GM19099 (cell line): ENCODE results near the gene ATP6V0E2.

Experiments
- POLR2A ChIP-seq: IDR thresholded peaks from 3 replicates; pipeline ENCODE4 v1.6.1; 2011; ENCODE audit warnings: low read depth; ENCODE audit not compliant: insufficient read length; ENCODE audit errors: extremely low read depth

The ATP6V0E2 gene

GRCh38 chr7:149833495-149834130, 40.2 kb upstream of the ATP6V0E2 start:
- TF ChIP-seq POLR2A: no peak

- no peak for TF ChIP-seq POLR2A
Measured at GRCh38 chr7:149834601-149835000, 39.2 kb upstream of the ATP6V0E2 start.

DNA sequence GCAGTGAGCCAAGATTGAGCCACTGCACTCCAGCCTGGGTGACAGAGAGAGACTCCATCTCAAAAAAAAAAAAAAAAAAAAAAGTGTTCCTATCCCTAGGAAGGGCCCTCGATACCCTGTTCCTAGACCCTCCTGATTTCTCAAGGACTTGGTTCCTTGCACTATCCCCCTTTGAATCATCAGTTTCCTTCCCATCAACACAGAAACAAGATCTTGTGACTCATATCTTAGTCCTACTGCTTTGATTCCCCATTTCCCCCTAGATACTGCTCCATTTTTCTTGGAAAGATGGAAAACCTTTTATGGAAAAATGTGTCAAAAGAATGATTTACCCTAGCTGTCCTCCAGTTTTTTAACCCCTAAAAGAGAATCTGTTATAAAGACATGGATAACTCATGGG, 37.3 kb upstream of the ATP6V0E2 start:
- no peak for TF ChIP-seq POLR2A

- no peak for TF ChIP-seq POLR2A
Measured at GRCh38 chr7:149837564-149838223, 36.1 kb upstream of the ATP6V0E2 start.

DNA sequence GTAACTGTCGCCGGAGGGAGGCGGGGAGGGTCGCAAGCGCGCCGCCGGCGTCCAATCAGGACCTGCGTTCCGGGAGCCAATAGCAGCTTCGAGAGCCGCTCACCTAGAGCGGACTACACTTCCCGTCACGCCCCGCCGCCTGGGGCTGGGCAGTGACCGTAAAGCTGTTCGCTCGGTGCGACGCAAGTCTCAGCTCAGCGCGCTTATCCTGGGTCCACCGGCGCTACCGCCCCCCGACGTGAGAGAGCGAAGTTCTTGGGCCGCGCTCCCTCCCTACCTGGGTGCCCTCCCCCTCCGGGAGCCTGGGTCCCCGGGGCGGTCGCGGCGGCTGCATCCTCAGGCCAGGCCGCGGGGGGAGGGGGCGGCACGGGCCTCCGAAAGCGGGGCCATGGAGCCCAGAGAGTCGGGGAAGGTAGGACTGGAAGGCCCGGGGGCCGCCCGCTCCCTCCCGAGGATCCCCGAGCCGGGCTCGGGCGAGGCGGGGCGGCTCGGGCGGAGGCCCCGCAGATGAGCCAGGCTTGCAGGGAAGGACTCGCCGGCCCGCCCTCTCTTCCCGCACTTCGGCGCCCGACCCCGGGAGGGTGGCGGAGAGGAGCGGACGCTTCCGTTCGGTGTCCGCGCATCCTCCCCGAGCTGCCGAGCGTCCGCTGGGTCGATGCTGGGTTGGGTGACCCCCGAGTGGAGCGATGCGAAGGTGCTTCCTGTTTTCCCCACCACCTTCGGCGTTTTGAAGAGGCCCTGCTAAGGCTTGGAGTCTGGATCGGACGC, 35.4 kb upstream of the ATP6V0E2 start, which contains the start of gene ZNF862:
TSS of gene ZNF862 (plus strand) at position 152 of the 768 bp plus-strand sequence. CDS start at position 389, 237 bp downstream.
- TF ChIP-seq POLR2A: peak; percentile 79

DNA sequence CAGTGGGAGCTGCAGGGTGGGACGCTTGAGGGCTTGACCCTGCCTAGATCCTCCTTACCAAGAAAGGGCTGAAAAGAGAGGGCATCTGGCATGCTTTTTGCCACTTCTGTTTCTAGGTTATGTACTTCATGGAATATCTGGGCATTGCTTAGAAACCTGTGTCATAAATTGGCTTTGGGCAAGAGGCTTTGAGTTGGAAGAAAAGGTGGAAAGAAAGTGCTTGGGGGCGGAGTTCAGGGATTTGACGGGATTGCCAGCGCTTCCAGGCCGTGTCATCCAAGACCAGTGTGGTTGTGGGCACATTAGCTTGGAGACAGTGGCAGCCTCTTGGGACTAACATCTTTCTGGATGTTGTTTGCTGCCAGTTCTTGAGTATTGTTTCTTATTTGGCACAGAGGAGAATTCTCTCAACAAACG, 34.8 kb upstream of the ATP6V0E2 start:
- no peak for TF ChIP-seq POLR2A

- no peak for TF ChIP-seq POLR2A
Measured at GRCh38 chr7:149839933-149840332, 33.8 kb upstream of the ATP6V0E2 start.

- TF ChIP-seq POLR2A: no peak
Measured at GRCh38 chr7:149843566-149843965, 30.2 kb upstream of the ATP6V0E2 start.

DNA sequence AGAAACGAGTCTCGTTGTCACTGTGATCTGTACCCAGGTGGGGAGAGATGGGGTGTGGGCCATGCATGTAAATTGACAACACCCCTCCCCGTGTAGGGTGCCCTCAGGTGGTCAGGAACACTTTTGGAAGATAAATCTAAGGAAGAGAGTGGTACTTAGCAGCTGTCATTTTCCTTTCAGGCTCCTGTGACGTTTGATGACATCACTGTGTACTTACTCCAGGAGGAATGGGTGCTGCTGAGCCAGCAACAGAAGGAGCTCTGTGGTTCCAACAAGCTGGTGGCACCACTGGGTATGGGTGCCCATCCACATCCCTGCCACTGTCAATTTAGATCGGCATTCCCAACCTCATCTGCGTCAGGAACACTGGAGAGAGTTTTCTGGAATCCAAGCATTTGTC, 29.3 kb upstream of the ATP6V0E2 start:
- TF ChIP-seq POLR2A: no peak

DNA sequence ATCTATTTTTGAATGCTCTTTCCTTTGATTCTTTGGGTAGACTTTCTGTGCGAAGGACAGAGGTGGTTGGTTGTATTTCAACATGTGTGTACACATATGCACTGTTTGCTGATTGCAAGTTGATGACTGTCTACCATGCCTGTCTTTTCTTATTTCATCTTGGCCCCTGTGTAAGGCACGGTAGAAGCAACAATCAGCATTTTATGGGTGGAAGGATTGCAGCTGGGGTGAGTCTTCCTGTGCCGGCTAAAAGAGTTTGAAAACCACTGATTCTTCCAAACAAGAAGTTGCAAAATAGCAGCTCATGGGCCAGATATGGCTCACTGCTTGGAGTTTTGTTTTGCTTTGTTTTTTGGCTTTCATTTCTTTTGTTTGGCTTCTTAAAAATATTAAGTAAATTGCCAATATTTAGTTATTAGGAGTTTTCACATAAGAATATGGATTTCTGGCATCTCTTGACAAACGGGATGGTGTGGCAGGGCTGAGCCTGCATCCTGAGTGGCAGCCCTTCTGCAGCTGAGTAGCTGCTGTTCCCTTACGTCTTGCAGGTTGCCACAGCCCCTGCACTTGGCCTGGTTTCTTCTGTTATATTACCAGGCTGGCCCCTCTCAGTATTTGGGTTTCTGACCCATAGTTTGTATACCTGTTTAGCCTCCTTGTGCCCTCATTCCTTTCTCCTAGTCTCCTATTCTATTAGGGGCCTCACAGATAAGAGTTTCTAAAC, 28.4 kb upstream of the ATP6V0E2 start:
- no peak for TF ChIP-seq POLR2A

DNA sequence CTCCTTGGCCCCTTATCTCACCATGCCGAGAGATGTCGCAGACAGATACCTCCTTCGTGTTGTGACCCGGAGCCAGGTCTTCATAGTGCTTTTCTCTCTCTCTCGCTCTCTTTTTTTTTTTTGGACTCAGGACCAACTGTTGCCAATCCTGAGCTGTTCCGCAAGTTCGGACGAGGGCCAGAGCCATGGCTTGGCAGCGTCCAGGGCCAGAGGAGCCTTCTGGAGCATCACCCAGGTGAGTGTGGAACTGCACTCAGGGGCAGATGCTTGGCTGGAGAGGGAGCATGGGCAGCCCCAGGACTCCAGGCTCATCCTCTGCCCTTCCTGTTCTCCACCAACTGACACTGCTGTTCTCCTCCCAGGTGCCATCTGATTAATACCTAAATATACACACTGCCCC, 27.7 kb upstream of the ATP6V0E2 start:
- TF ChIP-seq POLR2A: no peak

GRCh38 chr7:149846436-149847046, 27.2 kb upstream of the ATP6V0E2 start:
- TF ChIP-seq POLR2A: no peak

GRCh38 chr7:149849174-149849573, 24.6 kb upstream of the ATP6V0E2 start:
- no peak for TF ChIP-seq POLR2A

DNA sequence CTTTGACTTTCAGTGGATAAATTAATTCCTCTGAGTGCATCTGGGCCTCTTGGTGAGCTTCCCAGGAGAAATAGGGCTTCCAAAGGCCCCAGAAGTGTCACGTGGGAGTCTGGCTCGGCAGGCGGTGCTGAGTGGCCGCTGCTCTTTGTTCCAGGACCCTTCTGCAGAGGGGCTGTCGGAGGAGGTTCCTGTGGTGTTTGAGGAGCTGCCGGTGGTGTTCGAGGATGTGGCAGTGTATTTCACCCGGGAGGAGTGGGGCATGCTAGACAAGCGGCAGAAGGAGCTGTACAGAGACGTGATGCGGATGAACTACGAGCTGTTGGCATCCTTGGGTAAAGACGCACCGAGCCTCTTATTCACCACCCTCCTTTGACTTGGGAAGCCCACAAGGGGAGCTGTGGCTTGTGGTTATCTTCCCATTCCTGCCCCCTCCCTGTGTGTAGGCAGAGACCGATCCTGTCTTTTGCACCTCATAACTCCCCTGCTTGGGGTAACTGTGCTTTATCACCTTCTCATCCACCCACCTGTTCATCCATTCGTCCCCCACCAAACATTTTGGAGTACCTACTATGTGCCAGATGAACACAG, 23.7 kb upstream of the ATP6V0E2 start:
- TF ChIP-seq POLR2A: no peak
